SKM-1 (cell line): ENCODE measurements around the gene BCL2L11.
A peak's percentile ranks its signal among the peaks of the same experiment; 100 is the strongest.

Experiments
- DNase-seq: peaks from one replicate; lab custom pipeline; 2025; ENCODE audit not compliant: unreplicated experiment; lab: John Stamatoyannopoulos, UW

BCL2L11 gene

DNA sequence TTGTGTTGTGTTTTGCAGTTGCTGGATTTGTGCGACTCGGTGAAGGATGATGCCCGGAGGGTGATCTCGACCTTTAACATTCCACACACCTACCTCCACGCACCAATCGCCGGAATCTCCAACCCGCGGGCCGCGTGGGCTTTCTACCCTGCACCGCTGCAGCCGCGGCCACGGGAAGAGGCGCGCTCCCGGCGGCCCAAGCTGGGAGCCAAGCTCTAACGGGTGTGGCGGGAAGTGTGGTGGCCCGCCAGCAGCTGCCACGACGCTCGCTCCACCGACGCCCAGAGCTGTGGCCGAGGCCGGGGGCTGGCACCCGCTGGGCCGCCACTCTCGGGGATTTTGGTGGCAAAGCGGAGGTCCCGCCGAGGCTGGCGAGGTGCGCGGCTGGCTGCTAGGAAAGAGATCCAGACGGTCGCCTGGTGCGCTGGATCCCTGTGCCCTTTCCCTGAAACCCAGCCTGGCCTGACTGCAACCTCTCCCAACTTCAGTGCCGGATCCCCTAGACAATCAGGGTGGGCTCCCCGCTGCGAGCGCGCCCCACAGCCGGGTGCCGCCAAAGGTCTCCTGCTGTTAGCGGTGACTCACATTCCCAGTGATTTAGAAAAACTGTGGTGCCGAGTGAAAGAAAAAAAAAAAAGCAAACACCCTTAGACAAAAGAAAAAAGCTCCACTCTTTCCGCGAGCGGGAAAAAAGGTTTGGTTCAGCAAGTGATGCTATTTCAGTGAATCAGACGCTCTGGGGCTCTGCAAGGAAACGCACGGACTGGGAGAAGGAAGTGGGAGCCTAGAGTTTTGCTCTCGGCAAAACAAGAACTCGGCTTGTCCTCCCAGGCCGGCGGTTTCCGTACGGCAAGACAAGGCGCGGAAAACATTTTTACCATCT, 2.9 kb upstream of the BCL2L11 start:
- no peak for DNase-seq

- no peak for DNase-seq
Measured at GRCh38 chr2:111118481-111118980, 2.2 kb upstream of the BCL2L11 start.

GRCh38 chr2:111118981-111119821, 1.5 kb upstream of the BCL2L11 start:
- DNase-seq, result no peak

DNA sequence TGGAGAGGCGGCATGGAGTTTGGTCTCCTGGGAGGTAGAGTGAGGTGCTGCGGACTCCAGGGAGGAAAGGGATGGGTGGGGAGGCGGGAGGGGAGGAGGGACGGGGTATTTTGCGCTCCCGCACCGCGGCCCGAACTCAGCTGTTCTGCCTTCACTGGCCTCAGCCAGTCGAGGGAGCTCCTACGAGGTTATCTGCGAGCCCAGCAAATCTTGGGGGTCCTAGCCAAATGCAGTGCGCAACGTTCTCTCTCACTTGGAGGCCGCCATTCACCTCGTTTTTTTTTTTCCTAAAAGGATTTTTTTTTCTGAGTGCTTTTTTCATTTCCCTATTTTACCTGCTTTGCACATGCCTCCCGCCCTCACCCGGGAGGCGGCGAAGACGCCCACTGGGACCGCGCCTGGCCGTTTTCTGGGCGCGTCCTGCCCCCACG, 877 bp upstream of the BCL2L11 start:
- no peak for DNase-seq

DNA sequence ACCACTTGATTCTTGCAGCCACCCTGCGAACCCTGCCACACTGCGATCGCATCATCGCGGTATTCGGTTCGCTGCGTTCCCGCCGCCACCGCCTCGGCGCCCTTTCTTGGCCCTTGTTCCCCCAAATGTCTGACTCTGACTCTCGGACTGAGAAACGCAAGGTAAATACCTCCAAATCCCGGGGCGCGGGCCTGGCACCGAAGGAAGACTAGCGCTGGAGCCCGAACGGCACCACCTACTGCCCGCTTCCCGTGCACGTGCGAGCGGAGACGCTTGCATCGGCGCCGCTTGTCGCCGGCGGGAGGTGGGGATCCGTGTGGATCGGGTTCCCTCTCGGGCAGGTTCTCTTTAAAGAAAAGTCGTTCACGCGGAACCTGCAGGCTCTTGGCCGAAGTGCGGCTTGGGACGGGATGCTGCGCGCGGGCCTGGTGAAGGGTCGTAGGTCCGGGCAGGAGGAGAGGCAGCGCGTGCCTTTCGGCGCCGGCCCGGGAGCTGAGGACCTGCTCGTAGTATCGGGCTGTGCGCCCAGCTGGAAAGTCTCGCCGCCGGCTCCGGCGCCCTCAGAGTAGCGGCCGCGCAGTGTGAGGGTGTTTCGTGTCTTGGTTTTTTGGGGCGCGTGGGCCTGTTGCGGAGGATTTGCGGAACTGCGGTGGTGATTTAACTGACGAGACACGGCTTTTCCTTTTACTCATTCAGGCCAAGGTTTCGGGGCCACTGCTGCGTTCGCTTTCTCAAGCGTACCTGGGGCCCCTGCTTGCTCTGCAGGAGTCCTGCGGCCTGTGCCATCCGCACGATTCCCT, 514 bp downstream of the BCL2L11 start:
- no peak for DNase-seq

- DNase-seq, result peak; percentile 57
Measured at GRCh38 chr2:111121828-111122630, 1.3 kb downstream of the BCL2L11 start.

GRCh38 chr2:111122631-111123421, 2.1 kb downstream of the BCL2L11 start:
- DNase-seq, result no peak

GRCh38 chr2:111123751-111124150, 3.0 kb downstream of the BCL2L11 start:
- no peak for DNase-seq

DNA sequence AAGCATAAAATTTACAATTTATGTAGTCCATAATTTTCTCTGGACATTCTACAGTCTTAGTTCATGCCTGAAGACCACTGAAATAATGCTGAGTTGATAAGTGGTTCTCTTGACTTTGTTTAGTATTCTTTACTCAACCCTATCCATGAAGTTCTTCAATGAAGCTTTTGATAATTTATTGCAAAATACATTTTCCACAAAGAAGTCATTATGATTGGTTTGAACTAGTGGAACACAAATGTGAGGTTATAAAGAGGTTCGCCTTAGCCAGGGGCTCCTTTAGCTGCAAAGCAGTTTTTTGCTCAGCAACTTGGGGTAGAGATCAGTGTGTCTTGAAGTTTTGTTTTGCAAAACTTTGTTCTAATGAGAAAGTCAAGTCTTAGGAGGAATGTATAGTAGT, 5.9 kb downstream of the BCL2L11 start:
- DNase-seq, result no peak

- no peak for DNase-seq
Measured at GRCh38 chr2:111127351-111127750, 6.6 kb downstream of the BCL2L11 start.

DNA sequence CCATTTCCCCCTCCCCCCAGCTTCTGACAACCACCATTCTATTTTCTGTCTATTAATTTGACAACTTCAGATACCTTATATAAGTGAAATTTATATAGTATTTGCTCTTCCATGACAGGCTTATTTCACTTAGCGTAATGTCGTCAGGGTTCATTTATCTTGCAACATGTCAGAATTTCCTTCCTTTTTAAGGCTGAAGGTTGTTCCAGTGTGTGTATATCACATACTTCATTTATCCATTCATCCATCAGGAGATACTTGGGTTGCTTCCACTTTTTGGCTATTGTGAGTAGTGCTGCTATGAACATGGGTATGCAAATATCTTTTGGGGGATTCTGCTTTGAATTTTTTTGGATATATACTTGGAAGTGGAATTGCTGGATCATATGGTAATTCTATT, 7.4 kb downstream of the BCL2L11 start:
- DNase-seq, result no peak

DNA sequence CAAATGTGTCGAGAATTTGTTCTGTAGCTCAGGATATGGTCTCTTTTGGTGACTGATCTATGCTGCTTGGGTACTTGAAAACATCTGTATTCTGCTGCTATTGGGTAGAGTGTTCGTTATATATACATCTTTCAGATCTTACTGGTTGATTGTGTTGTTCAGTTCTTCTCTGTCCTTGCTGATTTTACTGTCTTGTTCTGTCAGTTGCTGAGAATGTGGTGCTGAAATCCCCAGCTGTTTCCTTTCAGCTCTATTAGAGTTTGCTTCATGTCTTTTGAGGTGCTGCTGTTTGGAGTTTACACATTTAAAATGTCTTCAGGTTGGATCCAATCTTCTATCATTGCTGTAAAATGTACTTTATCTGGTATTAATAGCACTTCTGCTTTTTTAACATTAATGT, 12.9 kb downstream of the BCL2L11 start:
- no peak for DNase-seq

DNA sequence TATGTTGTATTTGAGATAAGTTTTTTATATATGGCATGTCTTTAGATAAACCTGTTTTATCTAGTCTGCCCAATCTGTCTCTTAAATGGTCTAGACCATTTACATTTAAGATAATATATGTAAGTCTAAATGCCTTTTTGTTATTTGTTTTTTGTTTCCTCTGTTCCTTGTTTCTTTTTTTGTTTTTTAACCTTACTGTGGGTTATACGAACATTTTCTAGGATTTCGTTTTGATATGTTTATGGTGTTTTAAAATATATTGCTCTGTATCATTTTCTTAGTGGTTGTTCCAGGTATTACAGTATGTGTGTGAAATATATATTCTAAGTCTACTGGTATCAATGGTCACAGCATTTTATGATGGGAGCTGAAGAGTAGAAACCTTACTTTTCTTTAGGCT, 13.3 kb downstream of the BCL2L11 start:
- DNase-seq, result no peak

- DNase-seq, result no peak
Measured at GRCh38 chr2:111135237-111135909, 14.7 kb downstream of the BCL2L11 start.

DNA sequence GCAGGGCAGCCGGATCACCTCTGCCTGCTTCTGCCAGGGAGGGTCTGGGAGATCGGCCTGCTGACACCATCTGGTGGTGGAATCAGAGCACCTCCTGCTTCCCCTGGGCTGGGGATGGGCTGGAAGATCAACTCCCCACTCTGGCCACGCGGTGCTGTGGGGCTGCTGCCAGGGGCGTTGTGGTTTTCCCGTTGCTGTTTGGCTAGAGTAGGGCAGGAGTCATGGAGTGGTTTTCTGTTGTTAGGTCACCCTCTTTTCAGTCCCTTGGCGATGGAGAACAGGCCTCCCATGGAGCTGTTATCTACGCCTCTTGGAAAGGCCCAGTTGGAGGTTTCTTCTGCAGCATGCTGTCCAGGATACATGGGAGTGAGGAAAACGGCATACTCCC, 15.2 kb downstream of the BCL2L11 start:
- no peak for DNase-seq

GRCh38 chr2:111138839-111139238, 18.1 kb downstream of the BCL2L11 start:
- DNase-seq, result no peak

- DNase-seq, result no peak
Measured at GRCh38 chr2:111139637-111140317, 19.1 kb downstream of the BCL2L11 start.

DNA sequence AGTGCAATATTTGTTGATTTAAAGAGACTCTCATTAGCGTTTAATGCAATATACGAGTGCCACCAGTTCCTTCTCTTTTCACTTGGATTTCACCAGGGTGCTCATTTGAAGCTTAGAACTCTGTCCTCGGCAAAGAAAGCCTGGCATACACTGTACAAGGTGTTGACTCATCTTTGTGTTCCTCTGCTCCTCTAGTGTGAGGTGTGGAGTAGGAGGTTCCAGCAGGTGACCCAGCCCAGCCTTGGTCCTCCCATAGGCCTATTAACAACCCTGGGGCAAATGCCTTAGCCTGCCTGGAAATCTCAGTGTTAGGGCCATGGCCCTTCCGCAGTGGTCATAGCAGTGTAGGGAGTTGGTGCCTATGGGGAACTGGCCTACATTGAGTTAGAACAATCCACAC, 20.1 kb downstream of the BCL2L11 start:
- DNase-seq, result no peak
